HCT116 (cell line): ENCODE data around the gene CCL20. TPM values are rescaled to one million over a fixed set of nuclear protein-coding genes. Genes with fewer than 3 reads are reported as not detected.

ENCODE experiments used
- ATAC-seq: fragments of 200-7000 bp; cut with Tn5 transposase; 2 replicates; pipeline ENCODE4 v1.9.1; 2020; ENCODE audit warnings: mild to moderate bottlenecking, moderate library complexity
- BruUV-seq: library from RNA; stranded (reverse); fragments of 400-500 nt; replicated peaks from 2 replicates; lab custom pipeline; 2021; lab: Mats Ljungman, UMichigan
- CTCF ChIA-PET: fragments of 300-600 bp; sonication (Branson Sonifier 250); formaldehyde crosslinking; loops from one replicate; lab custom pipeline; 2021; ENCODE audit warnings: antibody characterized with exemption; lab: Charles Lee
- POLR2A ChIA-PET: fragments of 300-600, 350-600 bp; sonication (Branson Sonifier 250); formaldehyde crosslinking; loops from one replicate; lab custom pipeline; 2021; ENCODE audit warnings: antibody characterized with exemption; lab: Charles Lee
- RAD21 ChIA-PET, 2 experiments: fragments of 300-600 bp; sonication (Branson Sonifier 250); formaldehyde crosslinking; loops; one replicate each; lab custom pipeline; 2023; ENCODE audit warnings: low total read pairs in 2 of 2; ENCODE audit not compliant: uncharacterized antibody in 2 of 2, unreplicated experiment in 2 of 2, low non-redundant PET in 1 of 2; lab: Charles Lee
- DNase-seq: peaks from one replicate; pipeline ENCODE4 v3.0.0-alpha.2; 2010; ENCODE audit warnings: low read depth, low spot score
- H2AFZ ChIP-seq: fragments of 200-600 bp; shearing (Covaris generic), sonication (generic); 2 replicates; pipeline ENCODE4 v1.6.1; 2017; ENCODE audit warnings: low read depth, mixed run types, mixed read lengths, antibody characterized with exemption, low read length; ENCODE audit not compliant: poor library complexity, severe bottlenecking
- H3K27ac ChIP-seq: 2 replicates; pipeline ENCODE4 v1.5.1; 2012; ENCODE audit warnings: low read depth, low read length
- H3K27me3 ChIP-seq: fragments of 200-600 bp; sonication (generic); 2 replicates; pipeline ENCODE4 v1.6.1; 2016; ENCODE audit warnings: mixed run types, low read length, mixed read lengths; ENCODE audit not compliant: insufficient read depth
- H3K36me3 ChIP-seq, 2 experiments: fragments of 200-500 bp in 1 of 2; fragments of 200-600 bp in 1 of 2; sonication (Bioruptor generic) in 1 of 2; sonication (generic) in 1 of 2; 2 replicates each; pipeline versions ENCODE4 v1.5.1 to v1.6.1; 2014 to 2016; ENCODE audit warnings: low read length in 2 of 2, inconsistent platforms in 1 of 2, mixed read lengths in 1 of 2, mixed run types in 1 of 2; ENCODE audit not compliant: insufficient read depth in 2 of 2, control insufficient read depth in 1 of 2
- H3K4me1 ChIP-seq, 2 experiments: fragments of 200-600 bp in 1 of 2; sonication (generic) in 1 of 2; 2 replicates each; pipeline versions ENCODE4 v1.5.1 to v1.6.1; 2012 to 2017; ENCODE audit warnings: low read length in 2 of 2, inconsistent platforms in 1 of 2, mild to moderate bottlenecking in 1 of 2, mixed read lengths in 1 of 2, mixed run types in 1 of 2, moderate library complexity in 1 of 2; ENCODE audit not compliant: insufficient read depth in 2 of 2, control insufficient read depth in 1 of 2
- H3K4me2 ChIP-seq: fragments of 200-600 bp; sonication (generic); 2 replicates; pipeline ENCODE4 v1.6.1; 2017; ENCODE audit warnings: mixed run types, low read length, mixed read lengths
- H3K4me3 ChIP-seq, 2 experiments: fragments of 200-600 bp in 1 of 2; sonication (generic) in 1 of 2; replicated peaks in 1 of 2; 2 replicates each; pipeline ENCODE4 v1.5.1; 2011 to 2016; ENCODE audit warnings: low read length in 2 of 2, control low read depth in 1 of 2, low read depth in 1 of 2, mild to moderate bottlenecking in 1 of 2, mixed read lengths in 1 of 2, mixed run types in 1 of 2
- H3K79me2 ChIP-seq: fragments of 200-600 bp; sonication (generic); 2 replicates; pipeline ENCODE4 v1.6.1; 2017; ENCODE audit warnings: mild to moderate bottlenecking, mixed run types, low read length, moderate library complexity, mixed read lengths; ENCODE audit not compliant: insufficient read depth
- H3K9ac ChIP-seq: fragments of 200-600 bp; sonication (generic); 2 replicates; pipeline ENCODE4 v1.6.1; 2016; ENCODE audit warnings: low read length, mixed read lengths
- H3K9me2 ChIP-seq: fragments of 200-600 bp; sonication (generic), shearing (Covaris generic); 2 replicates; pipeline ENCODE4 v1.6.1; 2017; ENCODE audit warnings: mixed run types, mild to moderate bottlenecking, moderate library complexity; ENCODE audit not compliant: insufficient read depth
- H3K9me3 ChIP-seq, 2 experiments: fragments of 200-500 bp in 1 of 2; fragments of 200-600 bp in 1 of 2; sonication (Bioruptor generic) in 1 of 2; sonication (generic) in 1 of 2; 2 replicates each; pipeline ENCODE4 v1.6.1; 2014 to 2017; ENCODE audit warnings: low read length in 2 of 2, mixed read lengths in 2 of 2, inconsistent platforms in 1 of 2, low read depth in 1 of 2, mild to moderate bottlenecking in 1 of 2, mixed run types in 1 of 2, moderate library complexity in 1 of 2; ENCODE audit not compliant: control insufficient read depth in 1 of 2, insufficient read depth in 1 of 2
- H4K20me1 ChIP-seq: fragments of 200-600 bp; sonication (generic), shearing (Covaris generic); 2 replicates; pipeline ENCODE4 v1.6.1; 2017; ENCODE audit warnings: mixed run types, mild to moderate bottlenecking, moderate library complexity; ENCODE audit not compliant: insufficient read depth
- CBX3 ChIP-seq: IDR thresholded peaks from 2 replicates; pipeline ENCODE4 v1.6.1; 2012; ENCODE audit warnings: low read depth
- CTCF ChIP-seq, 3 experiments: fragments of 200-600 bp in 1 of 3; sonication (generic) in 1 of 3; IDR thresholded peaks in 2 of 3; conservative IDR thresholded peaks in 1 of 3; 2 replicates each; pipeline ENCODE4 v1.5.1; 2012 to 2017; ENCODE audit warnings: low read depth in 2 of 3, low read length in 2 of 3, antibody characterized with exemption in 1 of 3, borderline replicate concordance in 1 of 3, control low read depth in 1 of 3, mild to moderate bottlenecking in 1 of 3, mixed read lengths in 1 of 3, mixed run types in 1 of 3, moderate library complexity in 1 of 3; ENCODE audit not compliant: insufficient read depth in 1 of 3
- EGR1 ChIP-seq: IDR thresholded peaks from 2 replicates; pipeline ENCODE4 v1.6.1; 2012; ENCODE audit warnings: low read depth
- EZH2 ChIP-seq: fragments of 200-600 bp; sonication (generic); IDR thresholded peaks from 2 replicates; pipeline ENCODE4 v1.6.1; 2017; ENCODE audit warnings: antibody characterized with exemption, mixed run types
- FOSL1 ChIP-seq: IDR thresholded peaks from 2 replicates; pipeline ENCODE4 v1.6.1; 2012; ENCODE audit warnings: low read depth
- POLR2A ChIP-seq: IDR thresholded peaks from 2 replicates; pipeline ENCODE4 v1.7.0; 2011; ENCODE audit warnings: borderline replicate concordance; ENCODE audit not compliant: insufficient read depth, insufficient read length; ENCODE audit errors: extremely low read depth
- POLR2AphosphoS5 ChIP-seq: IDR thresholded peaks from 2 replicates; pipeline ENCODE4 v1.6.1; 2011; ENCODE audit warnings: mild to moderate bottlenecking, low read depth, low read length, moderate library complexity
- SIN3A ChIP-seq: IDR thresholded peaks from 2 replicates; pipeline ENCODE4 v1.6.1; 2012; ENCODE audit warnings: low read depth
- SP1 ChIP-seq: IDR thresholded peaks from 2 replicates; pipeline ENCODE4 v1.6.1; 2012; ENCODE audit warnings: low read depth
- SRF ChIP-seq: IDR thresholded peaks from 2 replicates; pipeline ENCODE4 v1.6.1; 2012; ENCODE audit warnings: low read depth
- TCF7L2 ChIP-seq: IDR thresholded peaks from 2 replicates; pipeline ENCODE4 v1.7.0; 2011; ENCODE audit warnings: borderline replicate concordance, inconsistent platforms; ENCODE audit not compliant: insufficient read depth, insufficient read length; ENCODE audit errors: extremely low read depth
- YY1 ChIP-seq: IDR thresholded peaks from 2 replicates; pipeline ENCODE4 v1.6.1; 2011; ENCODE audit warnings: low read length, low read depth, moderate library complexity, mild to moderate bottlenecking; ENCODE audit not compliant: insufficient replicate concordance; ENCODE audit errors: extremely low read depth
- ZNF274 ChIP-seq: fragments of 200-500 bp; sonication (Bioruptor generic); IDR thresholded peaks from 2 replicates; pipeline ENCODE4 v1.6.1; 2014; ENCODE audit warnings: mild to moderate bottlenecking, low read depth, low read length, inconsistent platforms
- intact Hi-C: fragments of 100-400 bp; cut with micrococcal nuclease; formaldehyde crosslinking; loops from 2 replicates; pipeline ENCODE4 v1.10.0; 2022
- total RNA-seq: library from RNA; stranded (reverse); gene quantifications from one replicate; pipeline ENCODE4 v1.2.1, GENCODE V29; 2021; ENCODE audit not compliant: unreplicated experiment
- TF ChIP-seq, protein P1 (sequence below): IDR thresholded peaks from 2 replicates; pipeline ENCODE4 v1.6.1; 2012; ENCODE audit warnings: low read depth
- TF ChIP-seq, protein P2 (sequence below): IDR thresholded peaks from 2 replicates; pipeline ENCODE4 v1.6.1; 2011; ENCODE audit warnings: mild to moderate bottlenecking, low read length, moderate library complexity; ENCODE audit not compliant: insufficient replicate concordance; ENCODE audit errors: extremely low read depth
- TF ChIP-seq, protein P3 (sequence below): IDR thresholded peaks from 2 replicates; pipeline ENCODE4 v1.6.1; 2012

The CCL20 gene
- total RNA-seq, 1 experiment from 2014 or later: 0.30 TPM

GRCh38 chr2:227865291-227865690 is 51.6 kb downstream of the CCL20 start:
- ChIA-PET POLR2A (no interaction called here), CTCF (no interaction called here), RAD21 (no interaction called here)
- Histone ChIP-seq H3K9ac (no peak overlapping the region), H3K27ac (no peak overlapping the region), H3K9me3 (no peaks in the 10 kb centered on the region), H3K4me1 (peaks cover 14 to 28% of the 10 kb centered on the region in 2 experiments), H4K20me1 (no peaks in the 10 kb centered on the region), H3K4me3 (no peak overlapping the region), H3K79me2 (no peaks in the 10 kb centered on the region), H3K4me2 (no peak overlapping the region), H2AFZ (no peak overlapping the region)
- BruUV-seq: no TSS peak
- DNase-seq: no peak
- TF ChIP-seq SIN3A (no peak), EZH2 (no peak), POLR2A (no peak), SP1 (no peak), EGR1 (no peak), ZNF274 (no peak), CTCF (IDR thresholded peaks at IDR 0.05 in 2 of 3, conservative IDR thresholded peaks at IDR 0.05 in 1 of 3; ENCODE audit: borderline replicate concordance in 1 of 3, insufficient read depth in 1 of 3, low read depth in 2 of 3, low read length in 2 of 3) (no peak), CBX3 (no peak), FOSL1 (no peak), TCF7L2 (no peak), SRF (no peak), YY1 (no peak), POLR2AphosphoS5 (no peak)
- TF ChIP-seq, protein P1, sequence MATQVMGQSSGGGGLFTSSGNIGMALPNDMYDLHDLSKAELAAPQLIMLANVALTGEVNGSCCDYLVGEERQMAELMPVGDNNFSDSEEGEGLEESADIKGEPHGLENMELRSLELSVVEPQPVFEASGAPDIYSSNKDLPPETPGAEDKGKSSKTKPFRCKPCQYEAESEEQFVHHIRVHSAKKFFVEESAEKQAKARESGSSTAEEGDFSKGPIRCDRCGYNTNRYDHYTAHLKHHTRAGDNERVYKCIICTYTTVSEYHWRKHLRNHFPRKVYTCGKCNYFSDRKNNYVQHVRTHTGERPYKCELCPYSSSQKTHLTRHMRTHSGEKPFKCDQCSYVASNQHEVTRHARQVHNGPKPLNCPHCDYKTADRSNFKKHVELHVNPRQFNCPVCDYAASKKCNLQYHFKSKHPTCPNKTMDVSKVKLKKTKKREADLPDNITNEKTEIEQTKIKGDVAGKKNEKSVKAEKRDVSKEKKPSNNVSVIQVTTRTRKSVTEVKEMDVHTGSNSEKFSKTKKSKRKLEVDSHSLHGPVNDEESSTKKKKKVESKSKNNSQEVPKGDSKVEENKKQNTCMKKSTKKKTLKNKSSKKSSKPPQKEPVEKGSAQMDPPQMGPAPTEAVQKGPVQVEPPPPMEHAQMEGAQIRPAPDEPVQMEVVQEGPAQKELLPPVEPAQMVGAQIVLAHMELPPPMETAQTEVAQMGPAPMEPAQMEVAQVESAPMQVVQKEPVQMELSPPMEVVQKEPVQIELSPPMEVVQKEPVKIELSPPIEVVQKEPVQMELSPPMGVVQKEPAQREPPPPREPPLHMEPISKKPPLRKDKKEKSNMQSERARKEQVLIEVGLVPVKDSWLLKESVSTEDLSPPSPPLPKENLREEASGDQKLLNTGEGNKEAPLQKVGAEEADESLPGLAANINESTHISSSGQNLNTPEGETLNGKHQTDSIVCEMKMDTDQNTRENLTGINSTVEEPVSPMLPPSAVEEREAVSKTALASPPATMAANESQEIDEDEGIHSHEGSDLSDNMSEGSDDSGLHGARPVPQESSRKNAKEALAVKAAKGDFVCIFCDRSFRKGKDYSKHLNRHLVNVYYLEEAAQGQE: no peak
- TF ChIP-seq, protein P2, sequence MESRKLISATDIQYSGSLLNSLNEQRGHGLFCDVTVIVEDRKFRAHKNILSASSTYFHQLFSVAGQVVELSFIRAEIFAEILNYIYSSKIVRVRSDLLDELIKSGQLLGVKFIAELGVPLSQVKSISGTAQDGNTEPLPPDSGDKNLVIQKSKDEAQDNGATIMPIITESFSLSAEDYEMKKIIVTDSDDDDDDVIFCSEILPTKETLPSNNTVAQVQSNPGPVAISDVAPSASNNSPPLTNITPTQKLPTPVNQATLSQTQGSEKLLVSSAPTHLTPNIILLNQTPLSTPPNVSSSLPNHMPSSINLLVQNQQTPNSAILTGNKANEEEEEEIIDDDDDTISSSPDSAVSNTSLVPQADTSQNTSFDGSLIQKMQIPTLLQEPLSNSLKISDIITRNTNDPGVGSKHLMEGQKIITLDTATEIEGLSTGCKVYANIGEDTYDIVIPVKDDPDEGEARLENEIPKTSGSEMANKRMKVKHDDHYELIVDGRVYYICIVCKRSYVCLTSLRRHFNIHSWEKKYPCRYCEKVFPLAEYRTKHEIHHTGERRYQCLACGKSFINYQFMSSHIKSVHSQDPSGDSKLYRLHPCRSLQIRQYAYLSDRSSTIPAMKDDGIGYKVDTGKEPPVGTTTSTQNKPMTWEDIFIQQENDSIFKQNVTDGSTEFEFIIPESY: no peak
- TF ChIP-seq, protein P3, sequence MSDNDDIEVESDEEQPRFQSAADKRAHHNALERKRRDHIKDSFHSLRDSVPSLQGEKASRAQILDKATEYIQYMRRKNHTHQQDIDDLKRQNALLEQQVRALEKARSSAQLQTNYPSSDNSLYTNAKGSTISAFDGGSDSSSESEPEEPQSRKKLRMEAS: no peak
- TF ChIP-seq, all 23 proteins: peak for 0
- intact Hi-C loops: loop anchor here (10.0 kb wide), 1 partner anchor 390 kb away; the partner anchor contains the start of gene AGFG1
- no peak for ATAC-seq
- Histone ChIP-seq H3K27me3 (no peaks in the 10 kb centered on the region), H3K36me3 (no peaks in the 10 kb centered on the region), H3K9me2 (no peaks in the 10 kb centered on the region)
